Kidney (tissue), 14 donors: ENCODE results near the gene DOK4. TPM values are rescaled to one million over a fixed set of nuclear protein-coding genes. Genes with fewer than 3 reads are reported as not detected.
A peak's percentile ranks its signal among the peaks of the same experiment; 100 is the strongest.

ENCODE experiments used
- DNase-seq, 5 donors: peaks; one replicate each; pipeline ENCODE4 v3.0.0-alpha.2; 2013 to 2020
- FAIRE-seq: peaks from 2 replicates; lab custom pipeline; 2012; peaks lifted over from hg19 to GRCh38; lab: Jason Lieb, UNC
- H3K27ac ChIP-seq, 2 donors: one replicate each; pipeline ENCODE4 v1.7.0; 2013; ENCODE audit warnings: low read depth in 2 of 2, low read length in 2 of 2, inconsistent platforms in 1 of 2
- H3K27me3 ChIP-seq: one replicate; pipeline ENCODE4 v1.7.1; 2013; ENCODE audit warnings: low read length, inconsistent platforms; ENCODE audit not compliant: control insufficient read depth, insufficient read depth
- H3K36me3 ChIP-seq, 3 donors: one replicate each; pipeline versions ENCODE4 v1.7.0 to v1.7.1; 2013; ENCODE audit warnings: low read length in 3 of 3, control low read depth in 1 of 3, inconsistent platforms in 1 of 3; ENCODE audit not compliant: insufficient read depth in 3 of 3, control insufficient read depth in 2 of 3
- H3K4me1 ChIP-seq, 3 donors: one replicate each; pipeline versions ENCODE4 v1.7.0 to v1.7.1; 2013; ENCODE audit warnings: low read length in 3 of 3, inconsistent platforms in 1 of 3, low read depth in 1 of 3; ENCODE audit not compliant: control insufficient read depth in 2 of 3, insufficient read depth in 2 of 3
- H3K4me3 ChIP-seq, 3 donors: one replicate each; pipeline versions ENCODE4 v1.7.0 to v1.8.1; 2013; ENCODE audit warnings: low read length in 3 of 3, control low read depth in 1 of 3, inconsistent platforms in 1 of 3
- H3K9ac ChIP-seq, 3 donors: one replicate each; pipeline versions ENCODE4 v1.7.0 to v1.7.1; 2013; ENCODE audit warnings: low read length in 3 of 3, control low read depth in 1 of 3, inconsistent platforms in 1 of 3
- H3K9me3 ChIP-seq, 3 donors: one replicate each; pipeline versions ENCODE4 v1.7.0 to v1.7.1; 2013; ENCODE audit warnings: low read length in 3 of 3, control low read depth in 1 of 3, inconsistent platforms in 1 of 3; ENCODE audit not compliant: control insufficient read depth in 2 of 3, insufficient read depth in 1 of 3
- intact Hi-C: fragments of 100-400 bp; cut with DNase I; formaldehyde crosslinking; loops from one replicate; pipeline ENCODE4 v1.11.1; 2022
- polyA plus RNA-seq: library from polyadenylated mRNA; stranded (reverse); fragments of 350-450 nt; fragmentation: Illumina TruSeq; extraction: RNeasy Lipid Tissue Mini Kit (QIAGEN cat#74804); gene quantifications from one replicate; pipeline ENCODE4 v1.2.3, GENCODE V29; 2014; ENCODE audit warnings: low read depth, low replicate concordance; ENCODE audit not compliant: insufficient read depth
- total RNA-seq: library from RNA; stranded (reverse); fragmentation: NEBNext Ultra II Directional; extraction: Animal tissue kit (Norgen Biotek cat#: 25700); gene quantifications from one replicate; pipeline ENCODE4 v1.2.1, GENCODE V29; 2021
- TF ChIP-seq, protein P1 (sequence below): IDR thresholded peaks from 3 replicates; pipeline ENCODE4 v1.5.1; 2012; ENCODE audit warnings: mild to moderate bottlenecking, moderate library complexity, borderline replicate concordance; ENCODE audit not compliant: insufficient read depth; ENCODE audit errors: extremely low read depth
- donor health status: control.
- donor health status: control.
- donor health status: control.
- donor health status: control.
- donor health status: control.
- donor health status: DM: yes; HTN: yes; CAD: no.
- donor health status: Normal renal cell carcinoma (clear cell type).

The DOK4 gene
- total and polyA plus RNA-seq, 2 donors from 2014 or later: 57.2 to 63.7 TPM

DNA sequence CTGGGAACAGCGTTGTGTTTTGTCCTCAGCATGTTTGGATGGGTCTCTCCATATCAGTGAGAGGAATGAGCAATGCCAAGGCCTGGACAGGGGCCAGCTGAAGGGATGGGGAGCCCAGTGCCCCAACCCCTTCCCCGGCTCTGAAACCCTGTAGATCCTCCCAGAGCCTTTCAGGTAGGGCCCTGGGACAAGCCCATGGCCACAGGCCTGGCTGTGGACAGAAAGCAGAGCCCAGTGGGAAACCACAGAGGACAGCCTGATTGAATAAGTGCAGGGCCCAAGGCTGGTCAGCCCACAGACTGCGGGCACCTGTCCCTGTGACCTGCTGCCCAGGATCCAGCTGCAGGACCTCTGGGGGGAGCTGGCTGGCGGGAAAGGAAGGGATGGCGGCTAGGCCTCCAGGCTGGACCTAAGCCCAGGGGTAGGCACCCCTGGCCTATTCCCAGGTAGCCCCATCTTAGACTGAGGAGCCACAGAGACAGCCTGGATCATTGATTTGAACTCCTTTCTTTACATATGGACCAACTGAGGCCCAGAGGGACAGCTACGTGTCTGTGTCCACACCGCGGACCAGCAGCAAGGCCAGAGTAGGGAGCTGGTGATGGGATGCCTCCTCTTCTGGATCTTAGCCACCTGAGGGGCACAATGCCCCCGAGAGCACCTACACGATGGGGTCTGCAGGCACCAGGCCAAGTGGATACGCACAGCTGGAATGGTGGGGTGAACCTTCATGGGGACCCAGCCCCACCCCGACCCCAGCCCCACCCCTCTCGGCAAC is 48.8 kb upstream of the DOK4 start:
- Histone ChIP-seq H3K4me1 (peaks cover 3 to 34% (median 5%) of the 10 kb centered on the region in 3 donors), H3K36me3 (no peaks in the 10 kb centered on the region), H3K9me3 (no peaks in the 10 kb centered on the region), H3K27me3 (no peaks in the 10 kb centered on the region), H3K9ac (peak overlapping the region in 2 of 3 donors; percentile 82 to 85), H3K4me3 (peak overlapping the region in 2 of 3 donors; percentile 85 to 87), H3K27ac (peak overlapping the region in 1 of 2 donors; percentile 6)
- DNase-seq: peak in 2 of 5 donors; percentile 76 to 78
- FAIRE-seq: no peak
- TF ChIP-seq, protein P1, sequence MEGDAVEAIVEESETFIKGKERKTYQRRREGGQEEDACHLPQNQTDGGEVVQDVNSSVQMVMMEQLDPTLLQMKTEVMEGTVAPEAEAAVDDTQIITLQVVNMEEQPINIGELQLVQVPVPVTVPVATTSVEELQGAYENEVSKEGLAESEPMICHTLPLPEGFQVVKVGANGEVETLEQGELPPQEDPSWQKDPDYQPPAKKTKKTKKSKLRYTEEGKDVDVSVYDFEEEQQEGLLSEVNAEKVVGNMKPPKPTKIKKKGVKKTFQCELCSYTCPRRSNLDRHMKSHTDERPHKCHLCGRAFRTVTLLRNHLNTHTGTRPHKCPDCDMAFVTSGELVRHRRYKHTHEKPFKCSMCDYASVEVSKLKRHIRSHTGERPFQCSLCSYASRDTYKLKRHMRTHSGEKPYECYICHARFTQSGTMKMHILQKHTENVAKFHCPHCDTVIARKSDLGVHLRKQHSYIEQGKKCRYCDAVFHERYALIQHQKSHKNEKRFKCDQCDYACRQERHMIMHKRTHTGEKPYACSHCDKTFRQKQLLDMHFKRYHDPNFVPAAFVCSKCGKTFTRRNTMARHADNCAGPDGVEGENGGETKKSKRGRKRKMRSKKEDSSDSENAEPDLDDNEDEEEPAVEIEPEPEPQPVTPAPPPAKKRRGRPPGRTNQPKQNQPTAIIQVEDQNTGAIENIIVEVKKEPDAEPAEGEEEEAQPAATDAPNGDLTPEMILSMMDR: no peak
- intact Hi-C loops: no loop called here

DNA sequence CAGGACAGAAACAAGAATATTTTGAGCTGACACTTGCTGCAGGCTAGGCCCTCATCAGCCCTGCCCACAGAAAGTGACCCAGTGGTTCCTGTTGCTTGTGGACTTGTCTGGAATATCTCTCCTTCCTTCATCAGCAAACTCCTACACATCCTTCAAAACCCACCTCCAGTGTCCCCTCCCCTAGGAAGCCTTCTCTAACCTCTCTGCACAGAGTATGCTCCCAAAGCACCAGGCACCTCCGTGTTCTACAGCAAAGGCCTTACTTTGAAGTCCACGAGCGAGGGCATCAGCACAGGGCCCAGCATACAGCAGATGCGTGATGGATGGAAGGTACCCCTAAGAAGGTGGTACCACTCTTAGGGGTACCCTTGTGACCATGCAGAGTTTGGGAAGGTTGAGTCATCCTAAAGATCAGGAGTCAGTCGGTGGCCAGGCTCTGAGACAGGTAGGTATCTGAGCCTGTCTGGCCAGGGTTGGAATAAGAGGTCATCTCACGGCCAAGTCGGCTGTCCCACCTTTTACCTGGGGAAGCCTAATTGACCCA is 48.1 kb upstream of the DOK4 start:
- H3K4me1 ChIP-seq: peaks cover 3 to 34% (median 5%) of the 10 kb centered on the region in 3 donors
- H3K27me3 ChIP-seq: no peaks in the 10 kb centered on the region
- intact Hi-C loops: no loop called here
- no peak overlapping the region for H3K9ac ChIP-seq
- H3K4me3 ChIP-seq: no peak overlapping the region
- FAIRE-seq (no peak), DNase-seq (no peak)
- no peak overlapping the region for H3K27ac ChIP-seq
- TF ChIP-seq, protein P1: no peak
- no peaks in the 10 kb centered on the region for H3K36me3 ChIP-seq
- H3K9me3 ChIP-seq: no peaks in the 10 kb centered on the region

DNA sequence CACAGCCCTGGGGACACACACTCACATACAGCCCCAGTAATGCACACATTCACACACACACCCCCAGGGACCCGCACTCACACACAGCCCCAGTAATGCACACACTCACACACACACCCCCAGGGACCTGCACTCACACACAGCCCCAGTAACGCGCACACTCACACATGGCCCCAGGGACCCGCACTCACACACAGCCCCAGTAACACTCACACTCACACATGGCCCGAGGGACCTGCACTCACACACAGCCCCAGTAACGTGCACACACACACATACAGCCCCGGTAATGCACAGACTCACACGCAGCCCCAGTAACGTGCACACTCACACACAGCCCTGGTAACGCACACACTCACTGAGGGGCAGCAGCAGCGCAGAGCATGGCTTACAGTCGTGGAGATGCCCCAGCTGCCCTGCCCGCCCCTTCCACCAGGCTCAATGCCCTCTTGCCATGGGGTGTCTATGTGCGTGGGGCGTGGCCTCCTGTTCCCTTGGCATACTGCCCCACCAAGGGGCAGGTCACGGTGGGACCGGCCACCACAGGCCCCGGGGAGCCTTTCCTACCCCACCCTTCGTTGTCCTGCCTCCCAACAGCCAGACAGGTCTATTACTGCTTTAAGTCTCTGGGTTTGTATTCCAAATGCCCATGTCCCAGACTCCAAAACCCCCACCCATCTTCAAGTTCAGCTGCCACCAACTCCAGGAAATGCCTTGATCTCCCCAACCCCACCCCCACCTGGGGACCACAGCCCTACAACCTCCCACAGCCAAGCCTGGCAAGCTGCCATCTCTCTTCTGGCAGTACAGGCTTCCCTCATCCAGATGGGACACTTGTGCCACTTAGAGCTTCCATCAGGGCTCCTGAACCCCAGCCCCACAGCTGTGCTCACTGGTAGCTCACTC is 47.4 kb upstream of the DOK4 start:
- no peaks in the 10 kb centered on the region for H3K9me3 ChIP-seq
- intact Hi-C loops: no loop called here
- H3K4me1 ChIP-seq: peaks cover 3 to 34% (median 5%) of the 10 kb centered on the region in 3 donors
- FAIRE-seq: no peak
- H3K36me3 ChIP-seq: no peaks in the 10 kb centered on the region
- TF ChIP-seq, protein P1: no peak
- H3K4me3 ChIP-seq: no peak overlapping the region
- DNase-seq: peak in 2 of 5 donors; percentile 73 to 79
- no peaks in the 10 kb centered on the region for H3K27me3 ChIP-seq
- H3K9ac ChIP-seq: no peak overlapping the region
- no peak overlapping the region for H3K27ac ChIP-seq
